SJSA1 (cell line): ENCODE data around the gene GNAO1. TPM values are rescaled to one million over a fixed set of nuclear protein-coding genes. Genes with fewer than 3 reads are reported as not detected.
A peak's percentile ranks its signal among the peaks of the same experiment; 100 is the strongest.
"Not testable (repeated sequence)": the region's sequence is repeated elsewhere in the genome, so short reads cannot be mapped to it uniquely, and the experiment has no call there.

ENCODE experiments used
- DNase-seq, 2 experiments: peaks; one replicate each; pipeline ENCODE4 v3.0.0-alpha.2; 2015 to 2020; ENCODE audit warnings: low spot score in 2 of 2, low read depth in 1 of 2
- H3K27ac ChIP-seq: fragments of 250-450 bp; sonication (Bioruptor Pico); 2 replicates; pipeline ENCODE4 v1.5.1; 2020; ENCODE audit warnings: mild to moderate bottlenecking, moderate library complexity
- H3K27me3 ChIP-seq: fragments of 250-450 bp; sonication (Bioruptor Pico); replicated peaks from 2 replicates; pipeline ENCODE4 v1.5.1; 2020; ENCODE audit warnings: mild to moderate bottlenecking, moderate library complexity
- H3K36me3 ChIP-seq: fragments of 250-450 bp; sonication (Bioruptor Pico); 2 replicates; pipeline ENCODE4 v1.5.1; 2020; ENCODE audit warnings: mild to moderate bottlenecking
- H3K4me1 ChIP-seq: fragments of 250-450 bp; sonication (Bioruptor Pico); replicated peaks from 2 replicates; pipeline ENCODE4 v1.6.1; 2021; ENCODE audit warnings: mild to moderate bottlenecking
- H3K4me3 ChIP-seq: fragments of 250-450 bp; sonication (Bioruptor Pico); 2 replicates; pipeline ENCODE4 v1.5.1; 2020; ENCODE audit warnings: mild to moderate bottlenecking
- H3K9me3 ChIP-seq: fragments of 250-450 bp; sonication (Bioruptor Pico); replicated peaks from 2 replicates; pipeline ENCODE4 v1.5.1; 2020; ENCODE audit warnings: mild to moderate bottlenecking
- total RNA-seq: library from RNA; depleted of rRNA; stranded (reverse); fragments of >200 nt; shearing (Covaris generic); gene quantifications from 2 replicates; pipeline ENCODE4 v1.2.3, GENCODE V29; 2014; rRNA removed

The GNAO1 gene
- total RNA-seq, 1 experiment from 2014 or later = 5.1 TPM

DNA sequence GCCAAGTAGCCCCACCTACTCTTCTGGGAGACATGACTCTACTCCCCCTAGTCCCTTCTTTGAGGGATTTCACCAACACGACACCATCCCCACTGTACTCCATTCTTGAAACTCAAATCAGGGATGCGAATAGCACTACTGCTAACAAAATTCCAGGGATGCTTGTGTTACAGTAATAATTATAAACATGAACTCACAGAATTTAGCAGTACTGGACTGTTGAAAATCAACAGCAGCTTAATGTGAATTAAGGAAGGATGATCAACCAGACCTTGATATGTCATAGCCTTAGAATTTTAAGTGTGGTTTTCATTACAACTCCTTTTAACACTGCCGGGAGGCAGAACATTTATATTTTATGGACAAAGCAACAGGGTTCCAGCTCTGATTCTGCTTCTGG, 196.1 kb downstream of the GNAO1 start:
- Histone ChIP-seq H3K27me3 (no peaks in the 10 kb centered on the region), H3K9me3 (no peaks in the 10 kb centered on the region), H3K4me1 (peaks cover 13% of the 10 kb centered on the region), H3K4me3 (no peak overlapping the region), H3K36me3 (peaks cover 76% of the 10 kb centered on the region), H3K27ac (no peak overlapping the region)
- no peak for DNase-seq

DNA sequence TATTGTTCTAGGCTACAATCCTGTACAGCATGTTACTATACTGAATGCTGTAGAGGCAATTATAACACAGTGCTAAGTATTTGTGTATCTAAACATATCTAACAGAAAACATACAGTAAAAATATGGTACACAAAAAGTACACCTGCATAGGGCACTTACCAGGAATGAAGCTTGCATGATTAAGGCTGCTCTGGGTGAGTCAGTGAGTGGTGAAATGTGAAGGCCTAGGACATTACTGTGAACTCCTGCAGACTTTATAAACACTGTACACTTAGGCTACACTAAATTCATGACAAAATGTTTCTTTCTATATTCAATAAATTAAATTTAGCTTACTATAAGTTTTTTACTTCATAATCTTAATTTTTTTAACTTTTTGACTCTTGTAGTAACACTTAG, 196.9 kb downstream of the GNAO1 start:
- H3K27me3 ChIP-seq = no peaks in the 10 kb centered on the region
- no peak overlapping the region for H3K27ac ChIP-seq
- no peaks in the 10 kb centered on the region for H3K9me3 ChIP-seq
- H3K4me3 ChIP-seq = no peak overlapping the region
- no peak for DNase-seq
- peaks cover 68% of the 10 kb centered on the region for H3K36me3 ChIP-seq
- H3K4me1 ChIP-seq = peaks cover 13% of the 10 kb centered on the region

DNA sequence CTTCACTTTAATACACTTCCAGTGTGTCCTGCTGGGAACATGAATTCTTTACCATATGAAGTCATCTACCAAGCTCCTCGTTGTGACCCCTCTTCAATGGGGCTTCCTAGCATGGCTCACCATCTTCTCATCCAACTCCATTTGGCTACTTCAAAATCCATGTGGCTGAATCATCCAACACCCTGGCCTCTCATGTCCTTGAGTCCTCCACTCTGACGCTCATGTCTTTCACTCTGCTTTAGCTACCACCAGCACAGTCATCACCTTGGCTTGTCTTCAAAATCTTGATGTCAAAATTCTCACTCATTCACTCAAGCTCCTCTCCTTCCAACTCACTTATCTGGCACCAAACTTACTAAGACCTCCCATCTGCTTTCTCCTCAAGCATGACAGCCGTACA, 198.3 kb downstream of the GNAO1 start:
- H3K27me3 ChIP-seq = no peaks in the 10 kb centered on the region
- DNase-seq = peak; percentile 43 to 62
- H3K4me3 ChIP-seq = no peak overlapping the region
- peaks cover 13% of the 10 kb centered on the region for H3K4me1 ChIP-seq
- peak overlapping the region; percentile 26; the same call in 1 of the 2 replicates for H3K27ac ChIP-seq
- H3K9me3 ChIP-seq = no peaks in the 10 kb centered on the region
- peaks cover 55% of the 10 kb centered on the region for H3K36me3 ChIP-seq

DNA sequence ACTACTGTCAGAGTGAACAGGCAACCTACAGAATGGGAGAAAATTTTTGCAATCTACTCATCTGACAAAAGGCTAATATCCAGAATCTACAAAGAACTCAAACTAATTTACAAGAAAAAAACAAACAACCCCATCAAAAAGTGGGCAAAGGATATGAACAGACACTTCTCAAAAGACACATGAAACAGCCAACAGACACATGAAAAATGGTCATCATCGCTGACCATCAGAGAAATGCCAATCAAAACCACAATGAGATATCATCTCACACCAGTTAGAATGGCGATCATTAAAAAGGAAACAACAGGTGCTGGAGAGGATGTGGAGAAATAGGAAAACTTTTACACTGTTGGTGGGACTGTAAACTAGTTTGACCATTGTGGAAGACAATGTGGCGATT, 205.4 kb downstream of the GNAO1 start:
- H3K4me3 ChIP-seq, H3K27ac ChIP-seq, H3K27me3 ChIP-seq, DNase-seq, H3K4me1 ChIP-seq, H3K9me3 ChIP-seq: not testable (repeated sequence)
- peaks cover 29% of the 10 kb centered on the region for H3K36me3 ChIP-seq

DNA sequence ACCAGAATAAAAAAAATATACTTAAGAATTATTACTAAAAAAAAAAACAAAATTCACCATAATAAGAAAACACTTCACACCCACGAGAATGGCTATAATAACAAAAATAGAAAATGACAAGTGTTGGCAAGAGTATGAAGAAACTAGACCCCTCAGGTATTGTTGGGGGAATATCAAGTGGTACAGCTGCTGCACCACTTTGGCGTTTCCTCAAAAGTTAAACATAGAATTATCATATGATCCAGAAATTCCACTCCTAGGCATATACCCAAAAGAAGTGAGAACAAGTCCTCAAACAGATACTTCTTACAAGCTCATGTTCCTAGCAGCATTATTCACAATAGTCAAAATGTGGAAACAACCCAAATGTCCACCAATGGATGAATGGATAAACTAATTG, 207.8 kb downstream of the GNAO1 start:
- Histone ChIP-seq H3K36me3 (peaks cover 44% of the 10 kb centered on the region), H3K9me3 (no peaks in the 10 kb centered on the region), H3K4me3 (no peak overlapping the region), H3K4me1 (no peaks in the 10 kb centered on the region), H3K27me3 (no peaks in the 10 kb centered on the region), H3K27ac (no peak overlapping the region)
- DNase-seq = no peak

DNA sequence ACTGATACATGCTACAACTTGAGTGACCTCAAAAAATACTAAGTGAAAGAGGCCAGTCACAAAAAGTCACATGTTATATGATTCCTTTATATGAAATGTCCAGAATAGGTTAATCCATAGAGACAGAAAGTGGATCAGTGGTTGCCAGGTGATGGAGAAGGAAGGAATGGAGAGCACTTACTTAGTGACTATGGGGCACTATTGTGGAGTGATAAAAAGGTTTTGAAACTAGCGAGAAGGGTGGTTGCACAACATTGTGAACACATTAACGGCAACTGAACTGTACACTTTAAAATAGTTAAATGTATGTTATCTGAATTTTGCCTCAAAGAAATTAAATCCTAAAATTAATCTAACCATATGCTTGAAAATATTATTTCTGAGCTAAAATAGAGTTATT, 208.2 kb downstream of the GNAO1 start:
- Histone ChIP-seq H3K27me3 (no peaks in the 10 kb centered on the region), H3K4me1 (no peaks in the 10 kb centered on the region), H3K4me3 (no peak overlapping the region), H3K36me3 (peaks cover 49% of the 10 kb centered on the region), H3K27ac (no peak overlapping the region), H3K9me3 (no peaks in the 10 kb centered on the region)
- DNase-seq = no peak

DNA sequence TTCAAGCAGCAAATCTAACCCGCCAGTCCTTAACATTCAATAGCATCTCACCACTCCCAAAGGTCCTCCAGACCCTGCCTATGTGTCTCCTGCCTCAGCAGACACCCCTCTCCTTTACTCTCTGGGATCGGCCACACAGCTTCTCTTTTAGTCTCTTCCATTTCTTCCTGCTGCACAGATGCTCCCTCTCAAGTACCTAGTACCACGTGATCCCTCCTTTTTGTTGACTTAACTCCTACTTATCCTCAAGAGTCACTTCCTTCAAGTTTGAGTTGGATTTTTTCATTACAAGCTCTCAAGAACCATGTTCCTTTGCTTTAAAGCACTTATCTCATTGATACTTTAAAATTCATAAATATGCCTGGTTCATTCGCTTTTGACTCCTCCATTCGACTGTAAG, 209.2 kb downstream of the GNAO1 start:
- Histone ChIP-seq H3K4me1 (no peaks in the 10 kb centered on the region), H3K4me3 (no peak overlapping the region), H3K27ac (no peak overlapping the region), H3K36me3 (peaks cover 58% of the 10 kb centered on the region), H3K9me3 (no peaks in the 10 kb centered on the region), H3K27me3 (no peaks in the 10 kb centered on the region)
- DNase-seq = no peak

DNA sequence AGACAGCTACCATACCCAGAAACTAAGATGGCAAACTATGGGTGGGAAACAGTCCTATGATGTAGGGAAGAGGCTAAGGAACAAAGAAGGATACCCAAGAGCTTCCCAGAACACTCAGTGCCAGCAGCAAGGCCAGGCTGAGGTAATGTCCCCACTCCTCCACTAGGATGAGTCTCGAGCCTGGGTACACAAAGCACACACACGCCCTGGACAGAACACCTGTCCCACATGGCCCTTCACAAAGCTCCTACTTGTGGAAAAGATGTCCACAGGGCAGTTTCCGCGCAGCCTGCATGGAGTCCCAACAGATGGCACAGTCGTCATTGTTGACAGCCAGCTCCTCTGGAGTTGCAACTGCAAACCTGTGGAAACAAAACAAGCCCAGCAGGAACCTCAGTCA, 210.2 kb downstream of the GNAO1 start:
- H3K36me3 ChIP-seq = peaks cover 60% of the 10 kb centered on the region
- H3K27me3 ChIP-seq = no peaks in the 10 kb centered on the region
- no peaks in the 10 kb centered on the region for H3K4me1 ChIP-seq
- no peak overlapping the region for H3K27ac ChIP-seq
- no peak for DNase-seq
- H3K9me3 ChIP-seq = no peaks in the 10 kb centered on the region
- no peak overlapping the region for H3K4me3 ChIP-seq

DNA sequence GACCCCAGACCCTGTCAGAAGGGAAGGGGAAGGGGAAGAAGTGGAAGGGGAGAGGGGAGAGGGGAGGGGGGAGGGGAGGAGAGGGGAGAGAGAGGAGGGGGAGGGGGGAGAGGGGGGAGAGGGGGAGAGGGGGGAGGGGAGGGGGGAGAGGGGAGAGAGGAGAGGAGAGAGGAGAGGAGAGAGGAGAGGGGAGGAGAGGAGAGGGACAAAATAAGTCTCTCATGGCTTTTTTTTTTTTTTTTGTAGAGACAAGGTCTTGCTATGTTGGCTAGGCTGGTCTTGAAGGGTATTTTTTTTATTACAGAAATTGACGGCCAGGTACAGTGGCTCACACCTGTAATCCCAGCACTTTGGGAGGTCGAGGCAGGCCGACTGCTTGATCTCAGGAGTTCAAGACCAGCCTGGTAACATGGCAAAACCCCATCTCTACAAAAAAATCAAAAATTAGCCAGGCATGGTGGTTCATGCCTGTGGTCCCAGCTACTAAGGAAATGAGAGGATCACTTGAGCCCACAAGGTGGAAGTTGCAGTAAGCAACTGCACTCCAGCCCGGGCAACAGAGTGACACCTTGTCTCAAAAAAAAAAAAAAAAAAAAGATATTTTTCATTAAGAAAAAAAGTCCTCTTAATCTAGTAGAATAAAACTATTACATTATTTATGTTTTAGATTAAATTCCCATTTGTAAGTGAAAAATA, 214.8 kb downstream of the GNAO1 start:
- no peaks in the 10 kb centered on the region for H3K9me3 ChIP-seq
- no peak for DNase-seq
- no peaks in the 10 kb centered on the region for H3K4me1 ChIP-seq

More for the DNA sequence above, 214.8 kb downstream of the GNAO1 start:
- Histone ChIP-seq H3K27ac (no peak overlapping the region), H3K27me3 (no peaks in the 10 kb centered on the region), H3K36me3 (peaks cover 60% of the 10 kb centered on the region), H3K4me3 (no peak overlapping the region)

Other genes starting within 250 kb of the GNAO1 start
- 197 and 258 TPM in 2 replicates for gene AMFR, start 234.1 kb downstream of the GNAO1 start, total RNA-seq